IPS DF 6.9 (cell line): ENCODE data around the gene SPEG.

ENCODE experiments used
- DNase-seq: peaks from one replicate; pipeline ENCODE4 v3.0.0-alpha.2; 2013; ENCODE audit warnings: low read depth, low spot score
- H3K27ac ChIP-seq: one replicate; pipeline ENCODE4 v1.5.1; 2013; ENCODE audit warnings: low read length, control low read depth
- H3K27me3 ChIP-seq: 2 replicates; pipeline ENCODE4 v1.6.1; 2013; ENCODE audit warnings: mild to moderate bottlenecking, low read length; ENCODE audit not compliant: control insufficient read depth, insufficient read depth
- H3K36me3 ChIP-seq: 2 replicates; pipeline ENCODE4 v1.6.1; 2013; ENCODE audit warnings: low read length; ENCODE audit not compliant: control insufficient read depth, insufficient read depth
- H3K4me1 ChIP-seq: 2 replicates; pipeline ENCODE4 v1.6.1; 2013; ENCODE audit warnings: low read length; ENCODE audit not compliant: control insufficient read depth, insufficient read depth
- H3K4me3 ChIP-seq: 2 replicates; pipeline ENCODE4 v1.5.1; 2013; ENCODE audit warnings: mild to moderate bottlenecking, low read length
- H3K9me3 ChIP-seq: 2 replicates; pipeline ENCODE4 v1.6.1; 2013; ENCODE audit warnings: low read length, inconsistent platforms; ENCODE audit not compliant: control insufficient read depth, insufficient read depth
- WGBS: extraction: QIAGEN DNeasy Blood & Tissue Kit; methylation state at CpG from one replicate; pipeline ENCODE4 v1.1.7; 2013; ENCODE audit warnings: mixed read lengths, missing lambda C conversion rate; ENCODE audit not compliant: insufficient read length, insufficient coverage; 5-methylcytosine and 5-hydroxymethylcytosine counted together

The SPEG gene

GRCh38 chr2:219506802-219507526 lies 72.3 kb downstream of the SPEG start:
- Histone ChIP-seq H3K4me3 (no peak overlapping the region), H3K4me1 (peaks cover 28% of the 10 kb centered on the region), H3K27me3 (no peaks in the 10 kb centered on the region; the same call in 1 of the 2 replicates), H3K27ac (peak overlapping the region; percentile 7), H3K9me3 (no peaks in the 10 kb centered on the region), H3K36me3 (peaks cover 10% of the 10 kb centered on the region)
- no CpG with 5 or more reads among the region's 17 CpGs for WGBS
- DNase-seq: no peak

- no CpG with 5 or more reads among the region's 8 CpGs for WGBS
- Histone ChIP-seq H3K27me3 (peaks cover 2% of the 10 kb centered on the region; the same call in 1 of the 2 replicates), H3K4me3 (no peak overlapping the region), H3K27ac (no peak overlapping the region), H3K9me3 (no peaks in the 10 kb centered on the region), H3K4me1 (peaks cover 31% of the 10 kb centered on the region), H3K36me3 (peaks cover 10% of the 10 kb centered on the region)
- DNase-seq: no peak
These were observed 73.2 kb downstream of the SPEG start for GRCh38 chr2:219507581-219508443.

GRCh38 chr2:219508444-219508734 lies 73.7 kb downstream of the SPEG start:
- Histone ChIP-seq H3K36me3 (peaks cover 9% of the 10 kb centered on the region), H3K9me3 (no peaks in the 10 kb centered on the region), H3K27ac (no peak overlapping the region), H3K4me1 (peaks cover 35% of the 10 kb centered on the region), H3K27me3 (peaks cover 3% of the 10 kb centered on the region; the same call in 1 of the 2 replicates), H3K4me3 (no peak overlapping the region)
- WGBS: no CpG with 5 or more reads among the region's 4 CpGs
- no peak for DNase-seq

GRCh38 chr2:219508971-219509779 lies 74.5 kb downstream of the SPEG start:
- Histone ChIP-seq H3K27ac (no peak overlapping the region), H3K4me3 (no peak overlapping the region), H3K9me3 (no peaks in the 10 kb centered on the region), H3K27me3 (peaks cover 9% of the 10 kb centered on the region; the same call in 1 of the 2 replicates), H3K36me3 (peaks cover 2% of the 10 kb centered on the region; the same call in 1 of the 2 replicates), H3K4me1 (peaks cover 37% of the 10 kb centered on the region)
- no peak for DNase-seq
- no CpG with 5 or more reads among the region's 14 CpGs for WGBS

GRCh38 chr2:219509780-219510511 lies 75.3 kb downstream of the SPEG start:
- DNase-seq: no peak
- Histone ChIP-seq H3K4me1 (peaks cover 36% of the 10 kb centered on the region), H3K27ac (no peak overlapping the region), H3K9me3 (no peaks in the 10 kb centered on the region), H3K27me3 (peaks cover 9% of the 10 kb centered on the region; the same call in 1 of the 2 replicates), H3K4me3 (peak overlapping the region; percentile 12; the same call in 1 of the 2 replicates), H3K36me3 (no peaks in the 10 kb centered on the region; the same call in 1 of the 2 replicates)
- no CpG with 5 or more reads among the region's 26 CpGs for WGBS

- no peaks in the 10 kb centered on the region; the same call in 1 of the 2 replicates for H3K36me3 ChIP-seq
- H3K4me1 ChIP-seq: peaks cover 36% of the 10 kb centered on the region
- DNase-seq: no peak
- no peak overlapping the region for H3K27ac ChIP-seq
- no peak overlapping the region for H3K4me3 ChIP-seq
- no peaks in the 10 kb centered on the region for H3K9me3 ChIP-seq
- WGBS: no CpG with 5 or more reads among the region's 22 CpGs
- peaks cover 12% of the 10 kb centered on the region for H3K27me3 ChIP-seq
These were observed 76.0 kb downstream of the SPEG start for GRCh38 chr2:219510512-219511135.

DNA sequence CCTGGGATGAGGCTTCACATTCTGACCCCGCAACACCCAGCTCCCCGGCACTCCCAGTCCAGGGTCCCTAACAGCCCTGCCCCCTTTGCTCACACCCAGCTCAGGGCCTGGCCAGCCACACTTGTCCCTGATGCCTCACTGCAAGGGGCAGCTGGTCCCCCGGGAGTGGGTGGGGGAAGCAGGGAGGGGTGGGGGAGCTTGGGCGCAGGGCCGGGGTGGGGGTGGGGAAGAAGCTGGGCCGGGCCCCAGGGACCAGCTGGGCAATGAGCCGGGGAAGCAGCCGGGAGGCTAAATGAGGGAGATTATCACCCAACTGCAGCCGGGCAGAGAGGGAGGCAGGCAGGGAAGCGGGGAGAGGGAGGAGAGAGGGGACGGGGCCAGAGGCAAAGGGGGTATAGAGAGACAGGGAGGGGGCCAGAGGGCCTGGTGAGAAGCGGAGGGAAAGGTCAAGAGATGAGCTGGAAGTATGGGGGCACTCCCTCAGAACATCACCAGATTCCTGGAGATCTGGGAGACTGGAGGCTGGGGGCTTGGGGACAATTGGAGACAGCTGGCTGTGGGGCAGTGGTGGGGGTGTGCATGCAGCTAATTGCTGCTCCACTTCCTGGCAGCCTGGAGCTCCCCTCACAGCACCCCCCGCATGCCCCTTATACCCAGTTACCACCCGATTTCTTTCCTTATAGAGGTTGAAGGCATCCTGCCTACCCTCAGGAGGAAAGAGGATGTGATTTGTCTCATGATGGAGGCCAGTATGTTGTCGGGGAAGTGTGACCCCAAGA lies 77.1 kb downstream of the SPEG start:
- no peak overlapping the region for H3K4me3 ChIP-seq
- H3K9me3 ChIP-seq: no peaks in the 10 kb centered on the region
- no peak for DNase-seq
- no CpG with 5 or more reads among the region's 15 CpGs for WGBS
- no peaks in the 10 kb centered on the region; the same call in 1 of the 2 replicates for H3K36me3 ChIP-seq
- peaks cover 12% of the 10 kb centered on the region for H3K27me3 ChIP-seq
- peaks cover 32% of the 10 kb centered on the region for H3K4me1 ChIP-seq
- H3K27ac ChIP-seq: no peak overlapping the region

DNA sequence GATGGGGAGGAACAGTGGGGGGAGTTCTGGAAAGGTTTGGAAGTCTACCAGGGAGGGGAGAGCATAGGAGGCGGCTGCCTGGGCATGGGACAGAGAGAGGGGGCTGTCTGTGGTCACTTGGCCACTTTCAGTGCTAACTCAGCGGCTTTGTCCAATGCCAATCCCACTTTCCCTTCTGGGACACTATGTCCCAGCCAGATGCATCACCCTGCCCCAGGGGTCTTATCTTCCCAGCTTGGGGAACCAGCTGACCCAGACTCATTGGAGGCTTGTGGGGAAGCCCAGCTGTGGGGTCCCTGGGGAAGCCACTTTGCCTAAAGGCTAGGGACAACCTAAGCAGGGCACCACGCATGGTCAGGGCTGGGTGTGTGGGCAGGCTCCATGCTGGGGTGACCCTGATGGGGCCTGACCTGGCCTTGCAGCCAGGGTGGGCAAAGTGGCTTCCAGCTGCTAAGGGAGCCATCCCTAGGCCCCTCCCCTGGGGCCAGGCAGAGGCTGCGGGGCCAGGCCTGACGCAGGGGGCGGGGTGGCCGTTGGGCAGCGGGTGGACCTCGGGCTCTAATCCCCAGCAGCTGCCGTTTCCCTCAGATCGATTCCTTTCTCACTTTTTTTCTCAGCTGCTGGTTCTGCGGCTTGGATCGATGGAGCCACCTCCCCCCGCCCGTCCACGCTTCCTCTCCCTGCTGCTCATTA lies 78.0 kb downstream of the SPEG start:
- Histone ChIP-seq H3K36me3 (no peaks in the 10 kb centered on the region; the same call in 1 of the 2 replicates), H3K27ac (no peak overlapping the region), H3K4me3 (no peak overlapping the region), H3K27me3 (peaks cover 12% of the 10 kb centered on the region), H3K9me3 (no peaks in the 10 kb centered on the region), H3K4me1 (peaks cover 25% of the 10 kb centered on the region)
- no peak for DNase-seq
- WGBS: no CpG with 5 or more reads among the region's 16 CpGs
